ENCODE data around the gene PTPRM.

DNA sequence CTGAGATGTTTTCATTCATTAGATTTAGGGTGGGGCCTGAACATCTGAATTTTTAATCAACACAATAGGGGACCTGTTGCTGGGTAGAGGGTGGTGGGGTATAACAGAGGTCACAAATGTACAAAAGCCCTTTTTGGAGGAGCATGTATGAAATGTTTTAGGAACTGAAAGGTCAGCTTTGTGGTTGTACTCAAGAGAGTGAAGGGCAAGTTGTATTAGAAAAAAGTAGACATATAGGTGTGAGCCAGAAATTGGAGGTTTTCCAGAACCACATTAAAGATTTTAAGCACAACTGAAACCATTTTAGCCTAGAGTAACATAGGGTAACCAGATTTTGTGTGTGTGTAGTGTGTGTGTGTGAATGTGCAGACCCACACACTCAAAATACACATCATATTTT lies 62.3 kb downstream of the PTPRM start:
- TF ChIP-seq, protein P1, sequence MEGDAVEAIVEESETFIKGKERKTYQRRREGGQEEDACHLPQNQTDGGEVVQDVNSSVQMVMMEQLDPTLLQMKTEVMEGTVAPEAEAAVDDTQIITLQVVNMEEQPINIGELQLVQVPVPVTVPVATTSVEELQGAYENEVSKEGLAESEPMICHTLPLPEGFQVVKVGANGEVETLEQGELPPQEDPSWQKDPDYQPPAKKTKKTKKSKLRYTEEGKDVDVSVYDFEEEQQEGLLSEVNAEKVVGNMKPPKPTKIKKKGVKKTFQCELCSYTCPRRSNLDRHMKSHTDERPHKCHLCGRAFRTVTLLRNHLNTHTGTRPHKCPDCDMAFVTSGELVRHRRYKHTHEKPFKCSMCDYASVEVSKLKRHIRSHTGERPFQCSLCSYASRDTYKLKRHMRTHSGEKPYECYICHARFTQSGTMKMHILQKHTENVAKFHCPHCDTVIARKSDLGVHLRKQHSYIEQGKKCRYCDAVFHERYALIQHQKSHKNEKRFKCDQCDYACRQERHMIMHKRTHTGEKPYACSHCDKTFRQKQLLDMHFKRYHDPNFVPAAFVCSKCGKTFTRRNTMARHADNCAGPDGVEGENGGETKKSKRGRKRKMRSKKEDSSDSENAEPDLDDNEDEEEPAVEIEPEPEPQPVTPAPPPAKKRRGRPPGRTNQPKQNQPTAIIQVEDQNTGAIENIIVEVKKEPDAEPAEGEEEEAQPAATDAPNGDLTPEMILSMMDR (IDR thresholded peaks at IDR 0.05; ENCODE audit: low read depth, low read length) = no peak
- no peak for TF ChIP-seq POLR2A (IDR thresholded peaks at IDR 0.05; ENCODE audit: extremely low read depth, insufficient read length)
